Effector CD4-positive, alpha-beta T cell (primary cell): Measurements from ENCODE around the gene LRRC25. TPM values are rescaled to one million over a fixed set of nuclear protein-coding genes. Genes with fewer than 3 reads are reported as not detected.

Source experiments
- DNase-seq: peaks from one replicate; pipeline ENCODE4 v3.0.0-alpha.2; 2020
- total RNA-seq: gene quantifications from one replicate; lab custom pipeline; 2026; lab: John Stamatoyannopoulos, UW

LRRC25 gene
- not detected for total RNA-seq

DNA sequence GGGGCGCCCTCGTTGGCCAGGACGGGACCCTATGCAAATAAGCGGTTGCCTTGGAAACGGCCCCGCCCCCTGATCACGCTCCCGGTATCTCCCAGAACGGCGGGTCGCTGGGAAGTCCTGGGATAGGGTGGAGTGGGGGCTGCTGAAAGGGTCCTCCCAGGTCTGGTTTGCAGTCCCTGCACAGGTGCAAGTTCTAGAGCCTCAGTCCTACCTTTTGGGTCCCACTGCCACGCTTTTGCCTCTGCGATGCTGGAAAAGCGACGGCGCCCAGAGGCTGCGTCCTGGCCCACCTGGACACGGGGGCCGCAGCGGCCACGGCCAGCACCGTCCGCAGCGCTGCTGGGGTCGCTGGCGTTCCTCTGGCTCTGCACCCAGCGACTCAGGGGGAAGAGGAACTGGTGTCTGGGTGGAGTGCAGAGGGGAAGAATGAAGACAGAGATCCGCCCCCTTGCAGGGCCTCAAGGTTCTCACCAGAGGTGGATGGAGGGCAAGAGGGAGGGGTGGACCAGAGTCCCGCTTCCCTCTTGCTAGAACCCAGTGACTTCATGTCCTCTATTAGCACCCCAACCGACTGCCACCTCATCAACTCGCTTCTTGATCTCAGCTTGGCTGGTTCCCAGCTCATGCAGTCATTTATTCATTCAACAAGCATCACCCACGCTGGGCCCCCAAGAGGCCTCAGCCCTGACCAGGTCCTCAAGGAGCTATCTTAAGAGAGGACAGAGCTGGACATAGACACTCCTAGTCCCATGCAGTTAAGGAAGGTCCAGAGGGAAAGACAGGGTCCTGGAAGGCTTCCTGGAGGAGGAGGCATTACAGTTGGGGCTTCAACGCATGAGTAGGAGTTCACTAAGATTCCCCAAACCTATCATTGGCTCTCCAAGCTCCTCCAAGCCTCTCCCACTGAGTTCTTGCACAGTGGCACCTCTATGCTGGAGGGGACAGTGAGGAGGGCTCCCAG is at the start of gene LRRC25:
Gene LRRC25, minus strand, starts transcription at position 381 of the 961 bp plus-strand sequence. CDS start 659 bp downstream, outside the sequence.
- no peak for DNase-seq

DNA sequence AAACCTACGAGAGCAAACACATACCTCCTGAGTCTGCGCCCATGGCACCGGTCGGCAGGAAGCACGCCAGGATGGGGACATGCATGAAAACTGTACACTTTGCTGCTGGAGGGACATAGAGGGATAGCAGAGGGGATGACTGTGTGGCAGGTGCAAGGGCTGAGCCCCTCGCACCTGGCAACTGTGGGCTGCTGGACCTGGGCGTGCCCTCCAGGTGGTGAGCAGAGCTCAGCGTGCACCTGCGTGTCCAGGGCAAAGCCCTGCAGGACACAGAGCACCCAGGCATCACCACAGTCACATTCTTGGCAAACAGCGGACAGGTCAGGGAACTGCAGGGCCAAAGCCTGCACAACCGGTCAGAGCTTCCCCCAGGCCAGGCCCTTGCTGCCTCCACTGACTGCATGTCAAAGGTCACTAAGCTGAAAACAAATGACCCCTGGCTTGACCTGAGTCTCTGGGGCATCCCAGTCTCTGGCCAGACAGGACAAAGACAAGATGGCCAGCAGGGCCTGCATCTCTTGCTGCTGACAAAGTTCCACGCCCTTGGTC is 49.5 kb upstream of the LRRC25 start:
- no peak for DNase-seq

DNA sequence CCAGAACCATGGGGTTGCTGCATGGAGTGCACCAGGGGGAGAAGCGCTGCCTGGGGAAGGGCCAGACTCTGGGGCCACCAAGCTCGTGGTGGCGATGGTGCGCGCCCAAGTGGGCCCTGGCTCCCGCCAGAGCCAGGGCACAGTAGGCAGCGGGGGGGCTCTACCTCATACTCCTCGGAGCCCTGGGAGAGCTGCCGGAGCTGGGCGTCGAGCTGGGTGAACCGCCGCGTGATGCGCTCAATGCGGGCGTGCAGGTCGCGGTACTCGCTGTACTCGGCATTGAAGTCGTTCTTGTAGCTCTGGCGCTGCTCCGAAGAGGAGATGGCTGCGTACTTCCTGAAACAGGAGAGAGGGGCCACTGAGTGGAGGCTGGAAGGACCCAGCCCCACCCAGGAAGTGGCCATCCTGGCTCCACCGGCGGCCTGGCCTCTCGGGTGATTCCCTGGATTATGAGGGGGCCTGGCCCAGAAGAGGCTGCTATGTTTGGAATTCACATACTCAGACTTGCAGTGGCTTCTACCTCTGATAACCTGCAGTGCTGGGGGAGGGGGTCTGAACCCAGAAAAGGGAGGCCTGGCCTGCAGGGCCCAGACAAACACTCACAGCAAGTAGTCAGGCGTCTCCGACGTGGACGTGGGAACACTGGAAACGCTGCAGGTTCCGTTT is 48.9 kb upstream of the LRRC25 start:
- no peak for DNase-seq

DNA sequence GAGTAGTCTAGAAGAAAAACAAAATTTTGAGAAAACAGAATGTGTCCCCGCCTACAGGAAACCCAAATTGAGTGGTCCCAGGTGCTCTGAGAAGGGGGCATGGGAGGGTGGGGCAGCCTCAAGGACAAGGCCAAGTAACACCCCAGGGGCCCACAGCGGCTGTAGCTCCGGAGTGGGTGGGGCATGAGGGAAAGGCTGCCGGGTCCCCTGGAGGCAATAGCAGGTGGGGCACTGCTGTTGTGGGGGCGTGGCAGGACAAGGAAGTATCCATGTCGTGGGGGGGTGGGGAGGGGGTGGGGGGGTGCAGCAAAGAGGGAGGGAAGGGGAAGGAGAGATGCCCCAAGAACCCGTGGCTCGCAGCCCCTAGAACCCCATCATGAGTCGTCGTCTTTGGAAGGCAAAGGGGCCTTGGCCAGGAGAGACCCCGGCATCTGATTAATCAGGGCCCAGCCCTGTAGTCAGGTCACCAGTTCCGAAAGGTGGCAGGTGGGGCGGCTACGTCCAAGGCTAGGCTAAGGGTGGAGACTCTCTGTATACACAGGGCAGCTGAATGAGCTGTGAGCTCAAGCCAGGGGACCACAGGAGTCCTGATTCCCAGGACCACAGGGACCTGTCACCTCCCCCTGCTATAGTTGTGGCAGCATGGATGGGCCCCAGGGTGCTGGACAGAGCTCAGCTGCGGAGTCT is 48.0 kb upstream of the LRRC25 start:
- DNase-seq, result no peak

DNA sequence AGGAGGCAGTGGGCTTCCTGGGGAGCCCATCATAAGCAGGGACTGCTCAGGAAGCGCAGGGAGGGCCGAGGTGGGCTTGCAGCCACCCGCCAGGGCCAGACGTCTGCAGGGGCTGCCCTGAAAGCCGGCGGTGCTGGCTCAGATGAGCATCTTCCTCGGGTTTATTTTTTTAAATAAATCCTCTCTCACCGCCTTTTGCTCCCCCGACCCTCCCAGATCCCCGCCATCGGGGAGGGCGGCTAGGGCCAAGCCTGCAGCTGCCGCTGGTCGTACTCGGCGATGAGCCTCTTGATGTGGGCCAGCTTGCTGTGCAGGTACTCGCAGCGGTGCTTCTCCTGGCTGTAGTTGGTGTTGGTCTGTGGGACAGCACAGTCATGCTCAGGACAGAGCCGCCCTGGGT is 47.1 kb upstream of the LRRC25 start:
- no peak for DNase-seq

DNA sequence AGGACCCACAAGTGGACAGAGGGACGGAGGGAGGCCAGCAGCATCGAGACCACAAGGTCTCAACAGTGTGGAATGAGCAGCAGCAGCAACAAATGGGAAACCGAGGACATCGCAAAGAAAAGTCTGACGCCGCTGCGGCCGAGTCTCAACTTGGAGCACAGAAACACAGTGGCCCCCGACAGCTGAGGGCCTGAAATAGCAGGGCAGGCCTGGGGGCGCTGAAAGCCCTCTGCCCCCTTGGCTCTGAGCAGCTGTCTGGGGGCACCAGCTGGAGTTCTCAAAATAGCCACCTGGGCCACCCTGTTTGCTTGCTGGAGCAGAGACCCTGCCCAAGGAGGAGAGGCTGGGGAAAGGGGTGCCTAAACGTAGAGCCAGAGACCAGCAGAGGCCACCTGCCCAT is 46.4 kb upstream of the LRRC25 start:
- DNase-seq, result no peak

DNA sequence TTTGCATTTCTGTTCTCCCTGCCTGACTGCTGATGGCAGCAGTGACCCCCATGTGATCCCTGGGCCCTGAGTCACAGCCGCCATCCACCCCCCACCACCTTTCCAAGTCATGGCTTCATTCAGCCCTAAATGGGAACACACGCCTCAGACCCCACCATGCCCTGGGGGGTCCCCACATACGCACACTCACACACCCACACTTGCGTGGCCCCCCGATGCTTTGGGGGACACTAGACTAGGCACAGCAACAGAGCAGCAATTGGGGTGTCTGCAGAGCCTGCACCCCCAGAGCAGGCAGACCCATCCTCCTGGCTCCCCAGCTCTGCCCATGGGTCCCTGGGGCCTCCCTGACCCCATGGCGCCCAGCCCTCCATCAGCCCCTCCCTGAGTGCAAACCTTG is 46.0 kb upstream of the LRRC25 start:
- DNase-seq, result no peak

DNA sequence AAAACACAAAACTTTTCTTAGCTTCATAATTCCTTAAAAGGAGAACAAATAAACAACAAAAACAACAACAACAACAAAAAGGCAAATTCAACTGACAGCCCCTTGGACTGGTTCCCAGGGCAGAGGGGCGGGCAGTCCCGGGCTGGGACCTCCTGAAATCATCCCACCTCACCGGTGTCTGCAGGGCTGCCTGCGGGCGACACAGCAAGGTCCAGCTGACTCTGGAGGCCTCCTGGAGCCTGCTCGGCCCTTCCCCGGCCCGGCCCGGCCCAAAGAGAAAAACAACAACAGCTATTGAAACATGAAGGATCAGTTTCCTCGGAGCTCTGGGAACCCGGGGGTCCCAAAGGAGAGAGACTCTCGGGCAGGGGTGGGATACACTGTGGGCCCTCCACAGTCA is 45.5 kb upstream of the LRRC25 start:
- no peak for DNase-seq

DNA sequence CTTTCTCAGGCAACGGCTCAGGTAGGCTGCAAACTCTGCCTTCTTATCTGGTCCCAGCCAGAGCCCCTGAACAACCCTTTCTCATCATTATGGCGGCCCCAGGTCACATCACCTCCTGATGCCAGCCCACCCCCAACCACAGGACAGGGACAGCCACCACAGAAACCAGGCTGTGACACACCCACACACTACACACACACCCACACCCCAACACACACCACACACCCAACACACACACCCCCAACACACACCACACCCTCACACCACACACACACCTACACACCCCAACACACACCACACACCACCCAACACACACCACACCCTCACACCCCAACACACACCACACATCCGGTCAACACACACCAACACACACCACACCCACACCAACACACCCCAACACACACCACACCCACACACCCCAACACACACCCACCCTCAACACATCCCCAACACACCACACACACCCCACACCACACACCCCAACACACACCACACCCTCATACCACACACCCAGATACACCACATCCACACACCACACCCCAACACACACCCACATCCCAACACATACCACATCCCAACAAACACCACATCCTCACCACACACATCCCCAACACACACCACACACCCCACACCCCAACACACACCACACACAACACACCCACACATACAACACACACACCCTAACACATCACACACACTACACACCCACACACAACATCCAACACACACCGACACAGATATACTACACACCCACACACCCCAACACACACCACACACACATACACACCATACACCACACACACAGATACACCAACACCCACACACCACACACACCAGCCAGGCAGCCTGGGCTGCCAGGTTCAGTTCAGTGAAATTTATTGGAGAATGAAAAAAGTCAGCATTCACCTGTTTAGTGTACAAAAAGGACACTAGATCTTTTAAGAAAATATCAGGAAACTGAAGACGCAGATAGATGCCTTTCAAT is 44.7 kb upstream of the LRRC25 start:
- no peak for DNase-seq

DNA sequence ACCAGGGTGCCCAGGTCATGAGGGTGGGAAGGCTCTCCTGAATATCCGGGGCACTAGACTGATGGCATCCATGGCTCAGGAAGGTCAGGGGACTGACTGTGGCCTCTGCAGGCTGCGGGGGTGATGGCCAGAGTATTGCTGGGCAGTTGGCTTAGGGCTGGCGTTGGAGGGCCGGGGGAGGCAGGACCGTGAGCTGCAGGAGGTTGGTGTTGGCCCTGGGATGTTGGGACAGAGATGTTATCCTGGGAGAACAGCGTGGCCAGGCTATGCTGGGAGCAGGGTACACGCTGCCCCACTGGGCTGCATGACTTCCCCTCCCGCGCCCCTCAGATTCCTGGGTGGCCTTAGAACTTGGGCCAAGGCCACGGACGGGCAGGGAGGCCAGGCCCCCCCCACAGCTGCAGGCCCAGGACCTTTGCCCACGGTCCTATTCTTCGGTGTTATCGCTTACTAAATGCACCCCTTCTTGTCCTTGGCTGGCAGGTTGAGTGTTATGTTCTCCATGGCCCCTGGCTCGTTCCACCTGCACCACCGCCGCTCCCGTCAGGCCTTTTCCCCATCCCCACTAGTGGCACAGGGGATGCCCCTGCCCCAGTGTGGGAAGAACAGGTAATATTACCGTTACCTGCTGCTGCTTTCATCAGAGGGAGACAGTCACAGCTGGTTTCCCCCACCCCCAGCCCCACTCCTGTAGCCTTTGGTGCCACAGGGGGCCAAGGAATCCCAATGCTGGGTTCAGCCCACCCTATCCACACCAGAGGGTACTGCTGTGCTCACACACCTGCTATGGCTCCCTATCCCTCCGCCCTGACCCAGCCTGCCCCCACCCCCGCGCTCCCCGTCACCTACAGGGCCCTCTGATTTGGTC is 43.7 kb upstream of the LRRC25 start:
- DNase-seq, result no peak

DNA sequence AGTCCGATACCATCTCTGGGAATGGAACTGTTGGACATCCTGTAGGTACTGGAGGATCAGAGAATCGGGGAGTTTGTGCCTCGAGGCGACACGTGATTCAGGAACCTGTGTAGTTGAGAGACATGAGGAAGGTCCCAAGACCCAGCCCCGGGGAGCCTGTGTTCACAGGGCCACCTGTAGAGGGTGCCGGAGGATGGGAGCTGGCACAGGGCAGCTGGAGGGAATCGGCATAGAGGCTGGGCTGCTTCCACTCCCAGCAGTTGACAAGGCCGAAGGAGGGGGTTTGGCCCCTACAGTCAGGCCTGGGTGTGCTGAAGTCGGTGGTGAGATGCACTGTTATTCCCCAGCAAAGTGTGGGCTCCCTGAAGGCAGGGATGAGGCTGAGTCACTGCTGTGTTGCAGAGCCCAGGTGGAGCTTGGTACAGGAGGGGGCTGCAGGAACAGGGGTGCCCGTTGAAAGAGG is 43.0 kb upstream of the LRRC25 start:
- DNase-seq, result no peak

DNA sequence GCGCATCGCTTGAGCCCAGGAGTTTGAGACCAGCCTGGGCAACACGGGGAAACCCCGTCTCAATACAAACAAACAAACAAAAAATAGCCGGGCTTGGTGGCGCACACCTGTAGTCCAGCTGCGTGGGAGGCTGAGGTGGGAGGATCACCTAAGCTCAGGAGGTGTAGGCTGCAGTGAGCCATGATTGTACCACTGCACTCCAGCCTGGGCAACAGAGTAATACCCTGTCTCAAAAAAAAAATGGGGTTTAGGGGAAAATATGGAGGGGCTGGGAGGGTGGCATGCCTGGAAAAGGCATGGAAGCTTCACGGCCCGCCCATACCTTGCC is 42.5 kb upstream of the LRRC25 start:
- DNase-seq, result no peak

DNA sequence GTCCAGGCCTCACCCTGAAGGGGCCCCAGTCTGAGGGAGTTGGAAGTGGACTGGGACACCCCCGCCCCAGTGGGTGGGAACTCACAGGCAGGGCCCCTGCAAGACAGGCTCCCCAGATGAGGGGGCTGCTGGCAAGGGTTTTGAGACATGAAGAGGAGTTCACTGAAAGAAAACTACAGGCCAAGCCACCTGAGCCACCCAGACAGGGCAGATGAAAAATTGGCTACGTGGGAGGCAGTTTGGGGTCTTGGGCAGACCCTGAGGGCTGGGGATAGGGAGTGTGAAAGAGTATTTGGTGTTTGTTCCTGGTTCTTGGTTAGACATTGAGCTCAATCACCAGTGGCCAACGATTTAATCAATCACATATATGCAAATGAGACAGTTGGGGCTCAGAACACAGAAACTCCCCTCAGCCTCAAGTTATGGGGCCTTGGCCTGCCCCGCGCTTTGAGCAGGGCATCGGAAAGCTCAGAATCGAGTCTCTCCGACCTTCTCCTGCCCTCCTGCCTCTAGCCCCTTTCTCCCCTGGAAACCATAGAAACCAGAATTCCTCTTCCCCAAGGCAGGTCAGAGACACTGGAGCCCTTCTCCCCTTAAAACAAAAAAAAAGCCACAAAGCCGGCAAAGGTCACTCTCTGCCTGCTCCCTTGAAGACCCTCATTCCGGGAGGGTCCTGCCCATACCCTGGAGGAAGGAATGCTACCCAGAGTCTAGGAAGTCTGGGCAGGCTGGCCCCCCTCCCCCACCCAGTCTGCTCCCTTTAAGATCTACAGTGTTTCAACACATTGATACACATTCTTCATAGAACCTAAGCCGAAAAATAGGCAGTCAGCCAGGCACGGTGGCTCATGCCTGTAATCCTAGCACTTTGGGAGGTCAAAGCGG is 41.8 kb upstream of the LRRC25 start:
- no peak for DNase-seq

DNA sequence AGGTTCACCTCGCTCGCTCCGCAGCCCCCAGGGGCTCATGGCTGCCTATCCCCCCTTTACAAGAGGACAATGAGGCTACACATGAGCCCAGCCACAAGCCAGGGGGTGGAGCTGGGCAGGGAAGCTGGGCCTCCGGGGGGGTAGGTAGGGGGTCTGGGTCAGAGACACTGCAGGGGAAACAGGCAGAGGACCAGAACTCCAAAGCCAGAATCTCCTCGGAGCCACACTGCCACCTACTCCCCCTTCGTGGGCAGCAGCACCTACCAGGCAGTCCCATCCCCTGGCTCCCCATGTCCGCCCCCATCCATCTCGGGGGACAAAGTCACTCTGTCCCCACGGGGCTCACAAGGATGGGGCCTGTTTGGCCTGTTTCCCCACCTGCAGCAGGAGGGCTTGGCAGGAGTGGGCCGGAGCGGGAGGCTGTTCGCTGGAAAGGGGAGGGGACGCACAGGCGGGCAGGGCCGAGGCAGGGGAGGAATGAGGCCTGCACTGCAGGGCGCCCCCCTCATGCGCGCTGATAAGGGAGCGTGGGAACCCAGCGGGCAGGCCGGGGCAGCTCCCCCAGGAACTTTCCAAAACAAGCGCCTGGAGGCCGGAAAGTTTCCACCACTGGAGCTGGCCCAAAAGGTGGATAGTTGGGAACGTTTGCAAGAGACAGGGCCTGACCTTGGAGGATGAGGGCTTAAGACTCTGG is 41.1 kb upstream of the LRRC25 start:
- DNase-seq, result no peak

DNA sequence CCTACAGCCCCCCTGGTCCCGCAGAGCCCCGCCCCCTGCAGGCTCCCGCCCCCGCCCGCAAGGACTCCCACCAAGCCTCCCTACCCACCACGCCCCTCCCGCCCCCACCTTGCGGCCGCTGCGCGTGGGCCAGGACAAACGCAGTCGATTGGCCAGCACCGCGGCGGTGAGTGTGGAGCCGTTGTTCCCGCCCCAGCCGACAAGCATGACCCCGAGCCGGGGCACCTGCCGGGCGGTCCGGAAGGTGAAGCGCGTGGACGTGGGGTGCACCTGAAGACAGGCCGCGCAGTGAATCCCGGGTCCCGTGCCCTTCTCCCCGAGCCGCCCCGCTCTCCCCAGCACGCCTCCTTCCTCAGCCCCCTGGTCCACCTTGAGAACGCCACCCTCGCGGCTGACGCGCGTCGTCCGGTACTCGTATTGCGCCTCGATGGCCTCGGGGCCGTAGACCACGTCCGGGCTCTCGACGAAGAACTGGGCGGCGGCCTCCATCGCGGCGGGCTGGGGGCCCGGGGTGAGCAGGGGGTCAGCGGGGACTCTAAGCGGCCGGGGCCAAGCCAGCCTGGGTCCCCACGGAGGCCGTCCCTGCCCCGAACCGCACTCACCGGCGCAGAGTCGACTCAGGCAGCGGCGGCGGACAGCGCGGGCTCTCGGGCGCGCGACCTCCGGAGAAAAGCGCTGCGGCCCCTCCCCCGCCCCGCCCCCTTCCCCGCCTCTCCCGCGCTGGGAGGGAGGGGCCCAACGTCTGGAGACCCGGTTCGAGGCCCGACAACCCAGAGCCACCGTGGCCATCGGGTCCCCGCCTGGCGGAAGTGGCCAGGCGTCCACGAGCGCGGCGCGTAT is 40.3 kb upstream of the LRRC25 start, which contains the start of gene ISYNA1:
Gene ISYNA1, minus strand, starts transcription at position 643 of the 840 bp plus-strand sequence. Its CDS starts 154 bp downstream, at position 489.
- DNase-seq, result peak; percentile 56

DNA sequence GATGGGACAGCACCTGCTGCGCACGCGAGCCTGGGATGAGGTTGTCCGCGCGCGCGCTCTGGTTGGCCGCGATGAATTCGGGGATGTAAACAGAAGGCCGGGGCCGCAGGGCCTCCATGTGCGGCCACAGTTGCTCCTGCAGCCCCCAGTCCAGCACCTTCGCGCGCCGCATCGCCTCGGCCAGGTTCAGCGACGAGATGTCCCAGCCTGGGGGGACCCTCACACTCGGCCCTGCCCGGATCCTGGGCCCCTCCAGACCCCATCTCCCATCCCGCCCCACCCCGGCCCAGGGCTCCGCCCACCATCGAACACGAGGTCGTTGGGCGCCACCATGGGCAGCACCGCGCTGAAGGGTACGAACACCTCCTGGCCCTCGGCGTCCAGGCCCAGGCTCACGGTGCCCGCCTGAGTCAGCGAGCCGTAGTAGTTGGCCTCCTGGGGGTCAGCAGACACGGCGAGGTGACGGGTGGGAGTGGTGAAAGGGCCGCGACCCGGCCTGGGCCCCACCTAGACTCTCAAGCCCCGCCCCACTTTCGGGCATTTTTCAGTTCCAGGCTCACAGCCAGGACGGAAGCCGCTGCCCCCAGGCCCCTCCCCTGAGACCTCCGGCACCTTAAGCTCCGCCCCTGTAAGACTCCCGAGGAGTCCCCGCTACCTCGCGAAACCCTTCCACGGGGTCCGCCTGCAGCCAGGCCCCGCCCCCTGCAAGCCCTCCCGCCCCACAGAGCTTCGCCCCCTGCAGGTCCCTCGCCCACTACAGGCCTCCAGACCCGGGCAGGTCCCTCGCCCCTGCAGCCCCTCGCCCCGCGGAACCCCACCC is 39.5 kb upstream of the LRRC25 start:
- DNase-seq, result peak; percentile 68
